ENCODE results near the gene RGS19.

The RGS19 gene

GRCh38 chr20:64065062-64065973 lies 14.0 kb downstream of the RGS19 start:
- Histone ChIP-seq H3K36me3 (no peaks in the 10 kb centered on the region), H3K9me3 (ENCODE audit: severe bottlenecking) (no peaks in the 10 kb centered on the region), H3K27ac (no peak overlapping the region), H3K27me3 (ENCODE audit: insufficient read depth, low read depth, severe bottlenecking) (no peaks in the 10 kb centered on the region), H3K4me3 (ENCODE audit: low read depth, low read length) (no peak overlapping the region)
- TF ChIP-seq CTCF (IDR thresholded peaks at IDR 0.05; ENCODE audit: low read depth, low read length), result no peak
- DNase-seq, result no peak

GRCh38 chr20:64064145-64064698 lies 15.1 kb downstream of the RGS19 start:
- H3K4me3 ChIP-seq (ENCODE audit: low read depth, low read length), result no peak overlapping the region
- H3K27me3 ChIP-seq (ENCODE audit: insufficient read depth, low read depth, severe bottlenecking), result no peaks in the 10 kb centered on the region
- H3K36me3 ChIP-seq, result no peaks in the 10 kb centered on the region
- no peaks in the 10 kb centered on the region for H3K9me3 ChIP-seq (ENCODE audit: severe bottlenecking)
- DNase-seq, result no peak
- no peak for TF ChIP-seq CTCF (IDR thresholded peaks at IDR 0.05; ENCODE audit: low read depth, low read length)
- H3K27ac ChIP-seq, result no peak overlapping the region

DNA sequence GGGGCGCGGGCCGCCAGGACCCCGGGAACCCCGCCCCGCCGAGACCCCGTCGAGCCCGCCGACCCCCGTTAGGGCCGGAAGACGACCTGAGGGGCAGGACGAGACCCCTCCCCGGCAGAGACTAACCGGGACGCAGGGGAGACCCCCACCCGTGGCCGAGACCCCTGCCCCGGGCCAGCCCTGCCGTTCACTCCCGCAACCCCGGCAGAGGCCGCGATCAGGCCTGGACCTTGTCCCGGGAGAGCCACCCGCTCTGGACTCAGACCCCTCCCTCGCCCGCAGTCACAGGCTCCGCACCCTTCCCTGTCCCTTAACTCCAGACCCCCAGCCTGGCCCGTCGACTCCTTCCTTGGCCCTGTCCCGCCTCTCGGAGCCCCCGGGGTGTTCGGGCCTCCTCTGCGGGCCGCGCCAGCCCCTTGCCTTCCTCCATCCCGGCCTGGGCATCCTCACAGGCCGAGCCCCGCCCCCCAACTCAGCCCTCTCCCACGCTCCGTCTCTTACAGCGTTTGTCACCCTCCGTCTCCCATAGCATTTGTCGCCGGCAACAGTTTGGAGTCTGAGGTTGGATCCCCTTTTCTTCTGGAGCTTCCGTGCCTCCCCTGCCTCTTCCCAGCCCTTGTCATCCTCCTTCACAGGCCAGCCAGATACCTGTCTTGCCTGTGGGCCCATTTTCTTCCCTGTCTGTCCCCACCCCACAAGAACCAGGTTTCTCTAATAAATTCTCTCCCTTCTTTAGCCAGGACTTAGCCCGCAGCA lies 15.8 kb downstream of the RGS19 start:
- H3K36me3 ChIP-seq, result no peaks in the 10 kb centered on the region
- no peaks in the 10 kb centered on the region for H3K9me3 ChIP-seq (ENCODE audit: severe bottlenecking)
- H3K27ac ChIP-seq, result peak overlapping the region; percentile 50
- H3K4me3 ChIP-seq (ENCODE audit: low read depth, low read length), result peak overlapping the region; percentile 65
- TF ChIP-seq CTCF (IDR thresholded peaks at IDR 0.05; ENCODE audit: low read depth, low read length), result no peak
- no peak for DNase-seq
- H3K27me3 ChIP-seq (ENCODE audit: insufficient read depth, low read depth, severe bottlenecking), result no peaks in the 10 kb centered on the region

GRCh38 chr20:64062596-64063388 lies 16.5 kb downstream of the RGS19 start, which contains the start of gene TCEA2:
Gene TCEA2, plus strand, starts transcription at chr20:64063198. Its CDS starts 115 bp downstream, at chr20:64063313.
- peak within 1 kb of the TSS; percentile 69 for H3K27ac ChIP-seq
- H3K9me3 ChIP-seq (ENCODE audit: severe bottlenecking), result no peaks in the 10 kb centered on the region
- peak within 1 kb of the TSS; percentile 65 for H3K4me3 ChIP-seq (ENCODE audit: low read depth, low read length)
- no peaks in the 10 kb centered on the region for H3K36me3 ChIP-seq
- DNase-seq, result peak; percentile 93
- no peak for TF ChIP-seq CTCF (IDR thresholded peaks at IDR 0.05; ENCODE audit: low read depth, low read length)
- no peaks in the 10 kb centered on the region for H3K27me3 ChIP-seq (ENCODE audit: insufficient read depth, low read depth, severe bottlenecking)

GRCh38 chr20:64062276-64062595 lies 17.1 kb downstream of the RGS19 start:
- peak overlapping the region; percentile 69 for H3K27ac ChIP-seq
- DNase-seq, result no peak

More at GRCh38 chr20:64062276-64062595, 17.1 kb downstream of the RGS19 start:
- Histone ChIP-seq H3K36me3 (no peaks in the 10 kb centered on the region), H3K4me3 (ENCODE audit: low read depth, low read length) (peak overlapping the region; percentile 45), H3K9me3 (ENCODE audit: severe bottlenecking) (no peaks in the 10 kb centered on the region), H3K27me3 (ENCODE audit: insufficient read depth, low read depth, severe bottlenecking) (no peaks in the 10 kb centered on the region)
- TF ChIP-seq CTCF (IDR thresholded peaks at IDR 0.05; ENCODE audit: low read depth, low read length), result no peak

All from WERI-Rb-1 (cell line).